NCI-H446 (cell line): ENCODE data around the gene GOLGA6L7.
"Not testable (repeated sequence)": the region's sequence is repeated elsewhere in the genome, so short reads cannot be mapped to it uniquely, and the experiment has no call there.

ENCODE experiments used
- DNase-seq, 2 experiments: peaks; one replicate each; lab custom pipeline; 2025; lab: John Stamatoyannopoulos, UW

GOLGA6L7 gene

GRCh38 chr15:28843520-28843919 is 4.9 kb downstream of the GOLGA6L7 start:
- DNase-seq, result not testable (repeated sequence)

- not testable (repeated sequence) for DNase-seq
These were observed 6.2 kb downstream of the GOLGA6L7 start for GRCh38 chr15:28842210-28842609.

GRCh38 chr15:28840285-28840684 is 8.2 kb downstream of the GOLGA6L7 start:
- DNase-seq, result not testable (repeated sequence)

- not testable (repeated sequence) for DNase-seq
These were observed 13.4 kb downstream of the GOLGA6L7 start for GRCh38 chr15:28834957-28835585.

- DNase-seq, result peak; percentile 62 to 93
These were observed 16.4 kb downstream of the GOLGA6L7 start for GRCh38 chr15:28831897-28832587.

GRCh38 chr15:28821420-28821819 is 27.0 kb downstream of the GOLGA6L7 start:
- DNase-seq, result not testable (repeated sequence)

- DNase-seq, result not testable (repeated sequence)
These were observed 28.5 kb downstream of the GOLGA6L7 start for GRCh38 chr15:28819930-28820295.

GRCh38 chr15:28819019-28819929 is 29.2 kb downstream of the GOLGA6L7 start:
- DNase-seq, result not testable (repeated sequence)

- DNase-seq, result not testable (repeated sequence)
These were observed 30.3 kb downstream of the GOLGA6L7 start for GRCh38 chr15:28818168-28818567.

GRCh38 chr15:28814059-28814458 is 34.4 kb downstream of the GOLGA6L7 start:
- DNase-seq, result not testable (repeated sequence)

GRCh38 chr15:28813392-28813791 is 35.1 kb downstream of the GOLGA6L7 start:
- DNase-seq, result not testable (repeated sequence)

GRCh38 chr15:28811852-28812550 is 36.4 kb downstream of the GOLGA6L7 start:
- DNase-seq, result not testable (repeated sequence)

GRCh38 chr15:28810444-28810843 is 38.0 kb downstream of the GOLGA6L7 start:
- DNase-seq, result not testable (repeated sequence)

- DNase-seq, result not testable (repeated sequence)
These were observed 40.3 kb downstream of the GOLGA6L7 start for GRCh38 chr15:28808136-28808535.

- not testable (repeated sequence) for DNase-seq
These were observed 48.1 kb downstream of the GOLGA6L7 start for GRCh38 chr15:28800366-28800765.

GRCh38 chr15:28798234-28798633 is 50.2 kb downstream of the GOLGA6L7 start:
- DNase-seq, result not testable (repeated sequence)

GRCh38 chr15:28794231-28794630 is 54.2 kb downstream of the GOLGA6L7 start:
- not testable (repeated sequence) for DNase-seq
